ENCODE measurements around the gene SPRYD7.

SPRYD7 gene

DNA sequence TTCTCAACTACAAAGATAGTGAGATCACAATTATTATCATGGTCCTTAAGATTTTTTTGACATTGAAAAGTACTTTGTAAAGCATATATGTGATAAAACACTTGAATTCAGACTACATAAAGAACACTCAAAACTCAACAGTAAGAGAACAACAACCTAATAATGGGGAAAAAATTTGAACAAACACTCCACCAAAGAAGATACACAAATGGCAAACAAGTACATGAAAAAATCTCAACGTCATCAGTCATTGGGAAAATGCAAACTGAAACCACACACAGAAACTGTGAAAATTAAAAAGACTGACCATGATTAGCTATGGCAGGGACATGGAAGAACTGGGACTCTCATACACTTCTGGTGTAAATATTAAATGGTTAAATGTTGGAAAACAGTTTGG, 70.9 kb downstream of the SPRYD7 start:
- in situ Hi-C loops (cut with MboI; ENCODE audit: low sequenced_read_pairs), result no loop called here

DNA sequence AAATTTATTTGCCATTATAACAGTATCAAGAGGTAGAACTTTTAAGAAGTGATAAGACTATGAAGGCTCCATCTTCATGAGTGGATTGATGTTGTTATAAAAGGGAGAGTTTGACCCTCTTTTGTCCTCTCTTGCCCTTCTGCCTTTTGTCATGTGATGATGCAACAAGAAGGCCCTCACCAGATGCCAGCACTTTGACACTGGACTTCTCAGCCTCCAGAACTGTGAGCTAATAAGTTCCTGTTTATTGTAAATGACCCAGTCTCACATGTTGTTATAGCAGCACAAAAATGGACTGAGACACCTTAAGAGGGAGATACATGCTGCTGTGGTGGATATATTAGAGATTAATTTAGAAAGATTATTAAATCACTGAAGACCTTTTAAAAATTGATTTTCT, 71.6 kb downstream of the SPRYD7 start:
- in situ Hi-C loops (cut with MboI; ENCODE audit: low sequenced_read_pairs), result no loop called here

Data from HL-60/S4 treated with retinoic acid at 250 ng/mL for 4 days and 3 days (cell line).